Mucosa of descending colon (tissue), 3 donors: ENCODE results near the gene FST. TPM values are rescaled to one million over a fixed set of nuclear protein-coding genes. Genes with fewer than 3 reads are reported as not detected.

Experiments
- ATAC-seq: fragments of 200-7000 bp; cut with Tn5 transposase; one replicate; pipeline ENCODE4 v1.9.1; 2020; ENCODE audit warnings: mild to moderate bottlenecking, moderate library complexity
- DNase-seq, 3 donors: peaks; one replicate each; pipeline ENCODE4 v3.0.0-alpha.2; 2020
- H3K36me3 ChIP-seq: fragments of 200-600 bp; one replicate; pipeline ENCODE4 v1.8.0; 2021; ENCODE audit warnings: low read depth, mild to moderate bottlenecking
- H3K4me1 ChIP-seq: fragments of 200-600 bp; one replicate; pipeline ENCODE4 v1.8.0; 2021; ENCODE audit warnings: low read depth, mild to moderate bottlenecking
- H3K4me3 ChIP-seq: fragments of 200-600 bp; one replicate; pipeline ENCODE4 v1.8.0; 2021; ENCODE audit warnings: mild to moderate bottlenecking
- H3K9me3 ChIP-seq: fragments of 200-600 bp; one replicate; pipeline ENCODE4 v1.8.0; 2021; ENCODE audit warnings: mild to moderate bottlenecking
- CTCF ChIP-seq: fragments of 200-600 bp; IDR thresholded peaks from one replicate; pipeline ENCODE4 v1.8.0; 2022; ENCODE audit warnings: antibody characterized with exemption, mild to moderate bottlenecking
- intact Hi-C, 2 donors: fragments of 100-400 bp; cut with DNase I in 1 of 2; cut with micrococcal nuclease in 1 of 2; formaldehyde crosslinking; loops; one replicate each; pipeline versions ENCODE4 v1.11.0 to v1.11.1; 2022; cut with DNase I, micrococcal nuclease
- total RNA-seq, 3 donors: library from RNA; stranded (reverse); fragmentation: NEBNext Ultra II Directional in 2 of 3; extraction: Animal tissue kit (Norgen Biotek cat#: 25700) in 2 of 3; gene quantifications; one replicate each; pipeline versions ENCODE4 v1.2.1 to v1.2.4, GENCODE V29; 2021 to 2023
- donor health status: DM: no; HTN: no; CAD: no; lungs with moderate emphysema.
- donor health status: DM: no; HTN: no; CAD: no.
- donor health status: DM: no; HTN: yes; CAD: no.

FST gene
- total RNA-seq, 3 donors from 2014 or later, result 0.81 to 11.5 (median 2.8) TPM

GRCh38 chr5:53475320-53475719, 5.1 kb upstream of the FST start:
- TF ChIP-seq CTCF, result no peak
- DNase-seq (no peak), ATAC-seq (no peak)
- Histone ChIP-seq H3K36me3 (no peaks in the 10 kb centered on the region), H3K9me3 (no peaks in the 10 kb centered on the region), H3K4me1 (peaks cover 14% of the 10 kb centered on the region), H3K4me3 (no peak overlapping the region)
- intact Hi-C loops, result loop anchor here (10.0 kb wide), 1 partner anchor 739 kb away; no protein-coding TSS in a partner anchor

- ATAC-seq (no peak), DNase-seq (no peak)
- intact Hi-C loops, result loop anchor here (10.0 kb wide), 1 partner anchor 739 kb away; no protein-coding TSS in a partner anchor
- Histone ChIP-seq H3K4me1 (peaks cover 18% of the 10 kb centered on the region), H3K9me3 (no peaks in the 10 kb centered on the region), H3K4me3 (no peak overlapping the region), H3K36me3 (no peaks in the 10 kb centered on the region)
- TF ChIP-seq CTCF, result no peak
These were observed 4.4 kb upstream of the FST start for GRCh38 chr5:53476019-53476418.

- H3K36me3 ChIP-seq, result no peaks in the 10 kb centered on the region
- DNase-seq (no peak), ATAC-seq (no peak)
- intact Hi-C loops, result loop anchor here (10.0 kb wide), 1 partner anchor 738 kb away; no protein-coding TSS in a partner anchor
- no peaks in the 10 kb centered on the region for H3K9me3 ChIP-seq
- no peak for TF ChIP-seq CTCF
- no peak overlapping the region for H3K4me3 ChIP-seq
- peaks cover 25% of the 10 kb centered on the region for H3K4me1 ChIP-seq
These were observed 3.6 kb upstream of the FST start for GRCh38 chr5:53476531-53477480.

GRCh38 chr5:53478411-53479044, 1.9 kb upstream of the FST start:
- no peak overlapping the region for H3K4me3 ChIP-seq
- H3K36me3 ChIP-seq, result no peaks in the 10 kb centered on the region
- intact Hi-C loops, result loop anchor here (10.0 kb wide), 1 partner anchor 736 kb away; no protein-coding TSS in a partner anchor
- TF ChIP-seq CTCF, result no peak
- H3K9me3 ChIP-seq, result no peaks in the 10 kb centered on the region
- DNase-seq (peak in 2 of 3 donors; percentile 17 to 29), ATAC-seq (no peak)
- H3K4me1 ChIP-seq, result peaks cover 25% of the 10 kb centered on the region

- no peak for TF ChIP-seq CTCF
- Histone ChIP-seq H3K4me1 (peaks cover 25% of the 10 kb centered on the region), H3K9me3 (no peaks in the 10 kb centered on the region), H3K4me3 (no peak overlapping the region), H3K36me3 (no peaks in the 10 kb centered on the region)
- ATAC-seq (no peak), DNase-seq (no peak)
- intact Hi-C loops, result loop anchor here (10.0 kb wide), 1 partner anchor 736 kb away; no protein-coding TSS in a partner anchor
These were observed 1.3 kb upstream of the FST start for GRCh38 chr5:53479045-53479589.
